DMS79 treated with DMSO at 0.1 percent for 48 hours (cell line): ENCODE data around the gene DNM3.
"Not testable (repeated sequence)": the region's sequence is repeated elsewhere in the genome, so short reads cannot be mapped to it uniquely, and the experiment has no call there.

Experiments used
- DNase-seq: peaks from one replicate; lab custom pipeline; 2025; lab: John Stamatoyannopoulos, UW

The DNM3 gene

DNA sequence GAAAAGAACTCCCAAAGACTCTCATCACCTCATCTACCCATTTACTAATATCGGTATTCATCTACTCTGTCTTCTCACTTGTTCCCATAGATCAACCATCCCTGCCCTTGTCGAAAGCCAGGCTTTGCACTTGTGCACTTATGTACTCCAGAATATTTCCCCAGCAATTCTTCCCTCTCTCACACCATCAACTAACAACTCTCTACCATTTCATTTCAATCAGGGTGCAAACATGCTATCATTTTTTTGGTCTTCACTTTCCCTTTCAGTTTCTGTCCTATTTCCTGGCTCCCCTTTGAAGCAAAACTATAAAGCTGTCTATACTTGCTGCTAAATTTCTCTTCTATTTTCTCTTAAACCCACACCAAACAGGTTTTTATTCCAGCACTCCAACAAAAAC, 585.9 kb downstream of the DNM3 start:
- no peak for DNase-seq

DNA sequence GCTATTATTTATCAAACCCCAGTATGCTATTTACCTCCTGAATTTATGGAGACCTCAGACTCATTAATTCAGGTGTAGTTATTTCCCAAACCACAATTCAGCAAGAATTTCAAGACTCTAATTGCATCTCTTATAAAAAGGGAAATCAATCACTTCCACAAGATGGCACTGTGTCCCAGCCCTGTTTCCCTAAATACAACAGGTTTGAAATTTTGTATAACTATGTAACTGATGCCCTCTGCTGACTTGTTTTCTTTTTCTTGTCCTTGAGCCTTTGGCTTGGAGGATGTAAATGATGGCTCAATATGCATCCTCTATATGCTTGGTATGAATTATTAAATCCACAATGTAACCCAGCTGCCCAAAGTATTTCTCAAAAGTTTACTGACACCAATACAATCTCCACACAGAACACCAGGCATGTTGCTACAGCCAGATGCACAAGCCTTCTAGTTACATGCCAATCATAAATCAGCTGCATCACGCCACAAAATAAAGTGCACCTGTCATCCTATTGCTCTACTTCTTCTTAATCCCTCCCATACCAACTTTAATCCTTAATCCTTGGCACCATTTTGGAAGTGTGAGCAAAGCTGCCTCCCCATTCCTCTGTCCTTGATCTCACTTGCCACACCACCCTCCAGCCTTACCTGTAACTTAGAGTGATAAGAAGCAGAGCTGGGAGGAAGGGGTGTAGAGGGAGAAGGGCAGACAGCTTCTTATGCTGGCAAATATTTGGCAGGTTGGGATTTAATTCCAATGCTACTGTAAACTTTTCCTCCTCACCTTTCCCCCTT, 588.2 kb downstream of the DNM3 start:
- no peak for DNase-seq

DNA sequence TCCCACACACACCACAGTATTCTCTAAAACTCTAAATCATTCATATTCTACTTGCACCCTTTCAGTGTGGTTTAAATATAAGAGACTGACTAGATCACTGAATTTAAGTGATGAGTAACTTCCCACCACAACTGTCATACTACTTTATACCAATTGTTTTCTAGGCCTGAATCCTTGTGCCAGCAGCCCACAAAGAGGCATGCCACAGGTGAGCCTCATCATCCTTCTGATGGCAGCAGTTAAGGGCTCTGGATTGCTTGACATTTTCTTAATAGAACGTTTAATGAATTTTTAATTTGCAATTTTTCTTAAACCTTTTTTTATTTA, 588.8 kb downstream of the DNM3 start:
- DNase-seq: no peak

DNA sequence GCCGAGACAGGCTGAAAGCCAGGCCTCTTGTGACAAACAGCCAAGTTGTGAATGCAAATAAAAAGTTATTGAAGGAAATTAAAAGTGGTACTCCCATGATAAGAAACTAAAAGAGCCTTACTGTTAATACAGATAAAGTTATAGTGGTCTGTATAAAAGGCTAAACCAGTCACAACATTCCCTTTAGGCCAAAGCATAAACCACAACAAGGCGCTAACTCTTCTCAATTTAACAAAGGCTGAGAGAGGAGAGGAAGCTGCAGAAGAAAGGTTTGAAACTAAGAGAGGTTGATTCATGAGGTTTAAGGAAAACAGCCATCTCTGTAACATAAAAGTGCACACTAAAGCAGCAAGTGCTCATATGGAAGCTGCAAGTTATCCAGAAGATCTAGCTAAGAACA, 589.9 kb downstream of the DNM3 start:
- no peak for DNase-seq

DNA sequence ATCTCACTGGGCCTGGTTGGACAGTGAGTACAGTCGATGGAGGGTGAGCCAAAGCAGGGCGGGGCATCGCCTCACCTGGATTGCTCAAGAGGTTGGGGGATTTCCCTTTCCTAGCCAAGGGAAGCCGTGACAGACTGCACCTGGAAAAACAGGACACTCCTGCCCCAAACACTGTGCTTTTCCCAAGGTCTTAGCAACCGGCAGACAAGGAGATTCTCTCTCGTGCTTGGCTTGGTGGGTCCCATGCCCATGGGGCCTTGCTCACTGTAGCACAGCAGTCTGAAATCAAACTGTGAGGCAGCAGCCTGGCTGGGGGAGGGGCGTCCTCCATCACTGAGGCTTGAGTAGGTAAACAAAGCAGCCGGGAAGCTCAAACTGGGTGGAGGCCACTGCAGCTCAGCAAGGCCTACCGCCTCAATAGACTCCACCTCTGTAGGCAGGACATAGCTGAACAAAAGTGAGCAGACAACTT, 590.5 kb downstream of the DNM3 start:
- no peak for DNase-seq

DNA sequence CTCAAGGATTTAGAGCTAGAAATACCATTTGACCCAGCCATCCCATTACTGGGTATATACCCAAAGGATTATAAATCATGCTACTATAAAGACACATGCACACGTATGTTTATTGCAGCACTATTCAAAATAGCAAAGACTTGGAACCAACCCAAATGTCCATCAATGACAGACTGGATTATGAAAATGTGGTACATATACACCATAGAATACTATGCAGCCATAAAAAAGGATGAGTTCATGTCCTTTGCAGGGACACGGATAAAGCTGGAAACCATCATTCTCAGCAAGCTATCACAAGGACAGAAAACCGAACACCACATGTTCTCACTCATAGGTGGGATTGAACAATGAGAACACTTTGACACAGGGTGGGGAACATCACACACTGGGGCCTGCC, 595.9 kb downstream of the DNM3 start:
- not testable (repeated sequence) for DNase-seq

DNA sequence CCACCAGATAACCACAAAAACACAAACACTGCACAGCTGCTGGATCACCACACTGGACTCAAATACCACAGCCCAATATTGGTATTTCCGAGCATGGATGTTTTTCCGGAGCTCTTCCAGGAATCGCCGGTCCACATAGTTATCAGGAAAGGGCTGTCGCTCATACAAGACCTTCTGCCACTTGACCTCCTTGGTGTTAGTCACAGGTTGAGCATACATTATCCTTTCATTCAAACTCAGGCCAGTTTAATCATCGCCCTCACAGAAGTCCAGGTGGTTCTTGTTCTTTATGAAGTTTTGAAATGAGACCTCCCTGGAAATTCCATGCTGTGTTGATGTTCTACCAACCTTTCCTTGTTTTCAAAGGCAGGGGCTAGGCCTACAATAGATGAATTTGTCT, 601.1 kb downstream of the DNM3 start:
- DNase-seq: no peak

DNA sequence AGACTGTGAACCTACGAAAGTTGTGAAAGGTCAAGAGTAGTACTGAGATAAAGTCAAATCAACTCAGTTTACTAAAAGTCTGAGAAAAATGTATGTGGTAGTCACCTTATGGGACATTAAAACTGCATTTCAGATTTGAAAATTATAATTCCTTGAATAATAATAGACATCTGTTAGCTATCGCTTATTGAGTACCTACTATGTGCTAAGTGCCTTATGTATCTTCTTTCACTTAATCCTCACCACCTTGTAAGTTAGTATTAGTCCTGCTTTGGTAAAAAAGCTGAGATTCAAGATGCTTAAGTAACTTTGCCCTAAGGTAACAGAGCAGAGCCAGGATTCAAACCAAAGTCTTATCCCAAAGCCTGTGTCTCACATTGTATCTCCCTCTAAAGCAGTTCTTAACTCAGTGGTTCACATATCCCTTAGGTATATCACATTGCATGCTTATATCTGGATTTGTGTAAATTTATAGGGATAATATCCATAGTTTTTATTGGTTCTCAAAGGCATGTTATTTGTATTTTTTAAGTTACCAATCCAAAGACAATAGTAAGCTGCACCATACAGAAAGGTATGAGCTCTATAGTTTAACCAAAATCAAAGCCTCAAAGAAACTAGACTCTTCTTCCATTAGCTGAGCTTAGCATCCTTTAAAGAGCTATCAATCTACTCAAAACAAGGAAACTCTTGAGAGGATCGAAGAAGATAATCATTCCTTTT, 601.7 kb downstream of the DNM3 start:
- no peak for DNase-seq

DNA sequence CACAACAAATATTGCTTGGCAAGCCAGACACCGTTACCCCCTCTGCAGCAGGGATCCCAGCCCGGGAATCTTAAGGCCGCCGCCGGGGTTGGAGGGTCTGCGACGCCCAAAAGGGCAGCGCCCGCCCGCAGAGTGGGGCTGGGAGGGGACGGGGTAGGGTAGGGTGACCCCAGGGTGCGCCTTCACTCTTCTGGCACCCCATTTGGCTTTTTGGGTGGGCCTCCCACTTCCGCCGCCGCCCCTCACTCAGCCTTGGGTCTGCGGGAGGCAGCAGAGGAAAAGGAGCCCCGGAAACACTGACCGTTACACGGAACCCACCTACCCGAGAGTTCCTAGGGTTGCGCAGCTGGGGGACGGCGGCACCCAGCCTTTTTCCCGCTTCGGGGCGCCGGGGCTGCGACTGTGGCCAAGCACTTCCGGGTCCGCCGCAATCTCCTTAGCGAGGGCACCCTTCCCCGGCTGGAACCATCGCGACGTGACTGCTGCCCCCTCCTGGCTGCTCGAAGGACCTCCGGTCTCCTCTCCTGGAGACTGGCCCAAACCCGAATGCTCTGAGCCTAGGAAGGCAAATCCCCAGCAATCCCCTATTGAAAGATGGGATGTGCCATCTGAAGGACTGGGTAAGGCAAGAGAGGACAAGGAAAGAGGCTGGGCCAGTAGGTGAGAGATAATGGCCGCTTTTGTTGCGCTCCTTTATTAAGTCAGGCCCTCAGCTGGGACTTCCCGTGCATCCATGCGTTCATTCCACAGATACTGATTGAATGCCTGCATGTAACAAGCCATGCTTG, 602.6 kb downstream of the DNM3 start, which contains the start of gene PIGC:
PIGC (minus strand) TSS at position 404 of the 788 bp plus-strand sequence. CDS start 1,447 bp downstream, outside the sequence.
- DNase-seq: peak; percentile 85

DNA sequence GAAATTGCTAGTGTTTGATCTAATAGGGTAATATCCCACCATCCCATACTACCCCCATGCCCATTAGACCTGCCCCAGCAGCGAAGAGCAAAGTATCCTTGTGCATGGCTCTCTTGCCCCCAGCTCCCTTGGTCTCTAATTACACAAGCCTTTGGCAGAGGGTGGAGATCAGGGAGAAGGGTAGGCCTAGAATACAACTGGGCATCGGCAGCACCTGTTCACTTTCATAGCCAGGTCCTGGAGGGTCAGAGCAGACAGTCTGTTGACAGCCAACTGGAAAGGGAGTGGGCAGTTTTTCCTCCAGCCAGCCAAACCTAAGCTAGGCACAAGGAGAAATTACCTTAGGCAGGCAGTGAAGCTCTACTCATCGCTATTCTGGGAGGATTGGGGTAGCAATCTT, 605.2 kb downstream of the DNM3 start:
- no peak for DNase-seq

DNA sequence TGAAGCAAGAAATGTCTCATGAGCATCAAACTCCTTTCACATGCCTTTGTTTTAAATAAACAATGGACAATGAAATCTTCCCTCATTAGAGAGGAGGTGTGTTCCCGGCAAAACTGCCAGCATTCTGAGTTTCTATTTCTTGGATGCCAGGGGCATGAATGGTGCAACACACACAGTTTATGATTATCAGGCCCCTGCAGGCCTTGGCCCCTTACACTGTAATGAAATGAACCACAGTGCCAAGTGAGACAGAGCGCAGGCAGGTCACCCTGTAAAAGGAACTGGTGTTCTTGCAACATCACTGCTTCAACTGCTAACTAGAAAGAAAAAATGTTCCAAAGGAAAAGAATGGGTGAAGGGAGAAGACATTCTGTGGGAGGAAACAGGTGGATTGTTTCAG, 606.3 kb downstream of the DNM3 start:
- no peak for DNase-seq

DNA sequence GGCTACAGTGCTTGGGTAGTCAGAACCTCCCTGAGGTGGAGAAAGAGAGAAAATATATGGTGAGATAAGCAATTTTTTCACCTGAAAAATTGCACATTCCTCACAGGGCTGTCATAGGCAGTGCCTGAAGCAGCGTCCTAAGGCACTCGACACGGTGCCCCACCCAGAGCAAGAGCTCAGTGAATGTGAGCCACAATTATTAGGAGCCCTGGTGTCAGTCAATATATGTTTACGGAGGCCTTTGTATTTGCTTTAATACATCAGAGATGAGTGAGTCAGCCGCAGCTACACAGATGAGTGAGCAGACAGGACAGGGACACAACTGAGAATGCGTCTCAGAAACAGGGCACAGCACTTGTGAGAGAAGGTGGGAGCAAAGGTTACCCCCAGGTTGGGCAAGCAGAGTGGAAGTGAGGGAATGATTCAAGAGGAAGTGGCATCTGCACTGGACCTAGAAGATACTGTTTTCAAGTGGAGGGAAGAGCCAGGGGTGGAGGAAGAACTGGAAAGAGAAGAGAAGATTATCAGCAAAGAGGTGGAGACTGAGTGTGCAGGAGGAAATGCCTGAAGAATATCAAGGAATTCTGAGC, 607.8 kb downstream of the DNM3 start:
- DNase-seq: no peak

DNA sequence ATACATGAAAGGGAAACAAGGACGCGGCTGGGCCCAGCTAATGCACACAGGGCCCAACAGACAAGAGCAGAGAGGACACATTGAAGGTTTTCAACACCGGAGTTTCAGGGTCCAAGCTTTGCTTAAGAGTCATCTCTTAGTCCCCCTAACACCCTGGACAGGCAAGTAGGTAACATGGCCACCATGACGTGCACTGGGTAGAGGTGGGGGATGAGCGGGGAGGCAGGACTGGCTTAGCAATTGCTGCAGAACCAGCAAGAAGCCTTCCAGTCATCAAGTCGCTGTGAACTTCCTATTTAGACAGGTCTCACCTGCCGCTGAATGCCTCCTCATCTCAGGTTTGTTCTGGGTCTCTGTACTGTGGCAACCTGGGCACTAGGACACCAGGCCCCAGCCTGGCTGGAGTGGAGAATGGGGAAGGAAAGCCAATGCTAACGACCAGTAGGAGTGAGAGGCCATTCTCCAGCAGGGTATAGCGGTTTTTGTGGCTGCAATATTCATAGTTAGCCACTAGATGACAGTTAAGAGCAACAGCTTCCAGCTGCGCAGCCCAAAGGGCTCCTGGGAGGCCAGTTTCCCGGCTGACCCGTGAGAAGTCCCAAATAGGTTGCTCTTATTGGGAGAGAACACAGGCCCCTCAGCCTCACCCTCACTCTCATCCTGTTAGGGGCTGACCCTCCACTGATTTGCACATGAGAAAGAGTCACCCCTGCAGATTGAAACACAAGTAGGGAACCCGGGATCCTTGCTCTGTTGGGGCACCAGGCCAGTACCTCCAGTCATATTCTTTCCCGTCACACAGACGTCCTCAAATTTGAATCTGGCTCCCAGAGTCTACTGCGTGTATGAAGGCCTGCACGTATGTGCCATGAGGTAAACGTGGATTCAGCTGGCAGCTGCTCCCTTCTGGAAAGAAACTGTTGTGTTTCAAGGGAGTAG, 608.6 kb downstream of the DNM3 start:
- DNase-seq: no peak

DNA sequence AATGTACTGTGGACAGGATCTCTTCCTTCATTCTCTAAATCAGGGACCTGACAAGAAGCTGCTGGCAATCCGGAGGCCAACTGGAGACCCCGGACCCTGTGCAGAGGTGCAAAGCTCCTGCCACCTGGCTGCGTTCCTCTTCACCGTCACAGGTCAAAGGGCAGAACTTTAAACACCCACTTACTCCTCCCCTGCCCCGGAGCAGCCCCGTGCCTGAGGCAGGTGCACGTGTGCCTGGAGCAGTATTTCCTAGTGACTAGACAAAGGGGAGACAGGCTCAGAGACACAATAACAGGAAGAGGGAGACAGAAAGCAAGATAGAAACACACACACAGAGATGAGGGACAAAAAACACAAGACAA, 609.2 kb downstream of the DNM3 start:
- DNase-seq: no peak

DNA sequence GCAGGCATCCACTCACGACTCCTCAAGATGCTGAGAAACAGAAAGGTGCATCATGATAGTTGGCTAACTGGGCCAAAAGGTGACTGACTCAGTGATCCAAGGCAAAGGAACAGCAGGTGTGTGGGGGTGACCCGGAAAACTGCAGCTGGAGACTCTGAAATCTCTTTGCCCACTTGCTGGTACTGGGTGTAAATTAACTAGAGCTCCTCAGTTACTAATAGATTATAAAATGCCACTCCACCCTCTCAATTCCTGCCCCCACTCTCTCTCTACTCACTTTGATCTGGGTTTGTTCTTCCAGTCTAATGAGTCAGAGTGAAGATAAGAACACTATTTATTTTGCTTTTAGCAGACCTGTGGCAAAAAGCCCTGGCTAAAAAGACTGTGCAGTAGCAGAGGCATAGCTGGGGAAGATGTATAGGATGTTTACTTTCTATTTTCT, 609.7 kb downstream of the DNM3 start:
- no peak for DNase-seq

DNA sequence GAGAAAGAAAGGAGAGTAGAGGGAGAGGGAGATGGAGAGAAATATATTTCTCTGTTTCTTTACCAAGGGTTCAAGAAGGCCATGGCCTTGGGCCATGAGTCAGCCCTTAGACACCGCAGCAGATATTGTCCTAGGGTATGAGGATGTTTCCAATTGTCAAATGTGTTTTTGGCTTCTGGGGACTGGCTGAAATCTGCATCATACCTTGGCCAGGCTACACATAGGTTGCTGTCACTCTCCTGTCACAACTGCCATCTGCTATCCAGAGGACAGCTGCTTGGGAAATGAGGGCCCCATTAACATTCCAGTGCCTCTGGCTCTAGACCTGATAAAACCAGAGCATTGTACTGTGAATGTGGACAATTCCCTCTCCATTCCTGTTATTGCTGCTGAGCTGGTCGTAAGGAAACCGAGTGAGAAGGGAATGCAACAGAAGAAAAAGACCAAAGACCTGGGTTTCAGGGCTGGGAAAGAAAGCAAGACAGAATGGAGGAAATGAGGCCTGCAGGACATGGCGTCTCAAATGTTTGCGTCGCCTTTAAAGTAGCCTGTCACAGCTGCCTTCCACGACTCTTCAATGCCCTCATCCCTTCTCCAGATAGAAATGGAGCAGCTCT, 611.3 kb downstream of the DNM3 start:
- DNase-seq: no peak

DNA sequence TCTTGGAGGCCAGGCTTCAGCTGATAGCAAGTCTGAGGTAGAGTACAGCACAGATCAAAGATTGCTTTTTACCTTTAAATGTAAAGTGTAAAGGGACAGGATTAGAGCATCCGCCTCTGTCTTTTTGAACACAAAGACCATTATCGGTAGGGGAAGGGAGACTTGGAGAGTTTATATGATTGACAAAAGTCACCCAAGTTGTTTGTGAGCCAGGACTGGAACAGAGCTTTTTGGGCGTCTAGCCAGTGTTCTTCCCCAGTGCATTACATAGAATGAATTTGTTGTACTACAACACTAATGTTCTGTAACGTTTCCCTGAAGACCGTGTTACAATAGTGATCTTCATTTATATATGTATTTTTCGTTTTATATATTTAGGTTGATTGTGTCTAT, 611.9 kb downstream of the DNM3 start:
- DNase-seq: no peak

DNA sequence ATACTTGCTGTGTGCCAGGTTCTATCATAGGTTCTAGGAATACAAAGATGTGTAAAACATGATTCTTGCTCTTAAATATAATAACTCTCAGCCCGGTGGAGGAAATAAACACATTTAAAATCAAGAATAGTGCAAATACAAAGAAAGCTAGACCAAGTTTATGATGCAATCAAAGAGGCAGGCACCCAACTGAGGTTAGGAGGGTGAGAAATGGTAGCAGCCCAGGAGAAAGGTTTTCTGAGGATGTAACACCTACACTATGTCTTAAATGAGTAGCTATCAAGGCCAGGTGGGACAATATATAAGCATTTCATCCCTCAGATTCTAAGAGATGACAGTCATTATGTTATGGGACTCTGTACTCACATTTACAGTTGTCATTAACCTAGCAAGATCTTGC, 612.3 kb downstream of the DNM3 start:
- no peak for DNase-seq

DNA sequence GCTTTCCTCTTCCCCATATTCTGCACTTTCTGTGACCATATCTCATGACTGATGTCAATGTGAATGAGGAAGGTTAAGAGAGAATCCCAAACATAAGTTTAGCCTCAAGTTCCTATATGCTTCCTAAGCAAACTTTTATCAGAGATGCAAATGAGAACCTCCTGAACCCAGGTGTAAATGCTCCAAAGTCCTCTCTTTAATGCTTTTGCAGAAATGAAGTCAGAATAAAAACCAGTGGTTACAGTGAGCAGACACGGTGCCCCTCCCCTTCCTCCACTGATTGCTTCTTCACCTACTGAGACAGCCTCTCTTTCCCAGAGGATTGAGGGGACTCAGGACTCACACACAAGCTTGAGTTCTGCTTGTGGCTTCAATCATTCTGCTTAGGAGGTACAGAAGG, 614.2 kb downstream of the DNM3 start:
- DNase-seq: no peak

DNA sequence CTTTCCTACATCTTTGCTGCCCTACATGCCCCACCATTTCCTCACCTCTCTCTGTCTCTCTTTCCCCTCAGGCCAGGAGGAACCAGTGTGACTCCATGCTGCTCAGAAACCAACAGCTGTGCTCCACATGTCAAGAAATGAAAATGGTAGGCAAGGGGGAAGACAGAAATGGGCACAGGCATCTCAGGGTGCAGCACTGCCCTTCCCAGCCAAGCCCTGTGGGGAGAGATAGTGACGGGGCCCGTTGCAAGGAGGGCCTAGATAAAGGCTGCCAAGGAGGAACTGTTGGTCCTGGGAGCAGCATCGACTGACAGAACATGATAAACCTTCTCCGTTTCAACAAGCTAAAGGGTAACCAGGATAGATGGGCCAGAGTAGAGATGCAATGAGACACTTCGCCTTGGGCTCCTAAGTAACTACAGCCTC, 615.1 kb downstream of the DNM3 start:
- DNase-seq: no peak
